ENCODE measurements around the gene GALNT7.

GALNT7 gene

GRCh38 chr4:173256825-173257224 is 88.2 kb downstream of the GALNT7 start:
- TF ChIP-seq TAF1 (IDR thresholded peaks at IDR 0.05; ENCODE audit: borderline replicate concordance, insufficient read depth, low read length): no peak
- TF ChIP-seq POLR2AphosphoS5 (IDR thresholded peaks at IDR 0.05; ENCODE audit: low read depth, low read length): no peak
- no peak for TF ChIP-seq REST (IDR thresholded peaks at IDR 0.05; ENCODE audit: insufficient read depth in 1 of 2, low read depth in 2 of 2, low read length in 2 of 2)
- TF ChIP-seq SIN3A (IDR thresholded peaks at IDR 0.05; ENCODE audit: borderline replicate concordance, insufficient read depth, low read length): no peak
- TF ChIP-seq FOXP2 (optimal IDR thresholded peaks at IDR 0.05; ENCODE audit: borderline replicate concordance, extremely low read depth, extremely low read length, insufficient read depth): no peak

GRCh38 chr4:173257732-173258717 is 89.4 kb downstream of the GALNT7 start:
- TF ChIP-seq SIN3A (IDR thresholded peaks at IDR 0.05; ENCODE audit: borderline replicate concordance, insufficient read depth, low read length): no peak
- TF ChIP-seq FOXP2 (optimal IDR thresholded peaks at IDR 0.05; ENCODE audit: borderline replicate concordance, extremely low read depth, extremely low read length, insufficient read depth): no peak
- TF ChIP-seq POLR2AphosphoS5 (IDR thresholded peaks at IDR 0.05; ENCODE audit: low read depth, low read length): no peak
- TF ChIP-seq REST (IDR thresholded peaks at IDR 0.05; ENCODE audit: insufficient read depth in 1 of 2, low read depth in 2 of 2, low read length in 2 of 2): no peak

- TF ChIP-seq FOXP2 (optimal IDR thresholded peaks at IDR 0.05; ENCODE audit: borderline replicate concordance, extremely low read depth, extremely low read length, insufficient read depth) (no peak), SIN3A (IDR thresholded peaks at IDR 0.05; ENCODE audit: borderline replicate concordance, insufficient read depth, low read length) (no peak), TAF1 (IDR thresholded peaks at IDR 0.05; ENCODE audit: borderline replicate concordance, insufficient read depth, low read length) (no peak), POLR2AphosphoS5 (IDR thresholded peaks at IDR 0.05; ENCODE audit: low read depth, low read length) (no peak)
Observed at GRCh38 chr4:173258866-173259265, 90.3 kb downstream of the GALNT7 start.

GRCh38 chr4:173259310-173259709 is 90.7 kb downstream of the GALNT7 start:
- TF ChIP-seq TAF1 (IDR thresholded peaks at IDR 0.05; ENCODE audit: borderline replicate concordance, insufficient read depth, low read length) (no peak), FOXP2 (optimal IDR thresholded peaks at IDR 0.05; ENCODE audit: borderline replicate concordance, extremely low read depth, extremely low read length, insufficient read depth) (no peak)

GRCh38 chr4:173261052-173261451 is 92.4 kb downstream of the GALNT7 start:
- TF ChIP-seq TAF1 (IDR thresholded peaks at IDR 0.05; ENCODE audit: borderline replicate concordance, insufficient read depth, low read length) (no peak), REST (IDR thresholded peaks at IDR 0.05; ENCODE audit: insufficient read depth in 1 of 2, low read depth in 2 of 2, low read length in 2 of 2) (no peak), POLR2AphosphoS5 (IDR thresholded peaks at IDR 0.05; ENCODE audit: low read depth, low read length) (no peak), SIN3A (IDR thresholded peaks at IDR 0.05; ENCODE audit: borderline replicate concordance, insufficient read depth, low read length) (no peak), FOXP2 (optimal IDR thresholded peaks at IDR 0.05; ENCODE audit: borderline replicate concordance, extremely low read depth, extremely low read length, insufficient read depth) (no peak)

- TF ChIP-seq TAF1 (IDR thresholded peaks at IDR 0.05; ENCODE audit: borderline replicate concordance, insufficient read depth, low read length) (no peak), POLR2AphosphoS5 (IDR thresholded peaks at IDR 0.05; ENCODE audit: low read depth, low read length) (no peak), SIN3A (IDR thresholded peaks at IDR 0.05; ENCODE audit: borderline replicate concordance, insufficient read depth, low read length) (no peak), FOXP2 (optimal IDR thresholded peaks at IDR 0.05; ENCODE audit: borderline replicate concordance, extremely low read depth, extremely low read length, insufficient read depth) (no peak), REST (IDR thresholded peaks at IDR 0.05; ENCODE audit: insufficient read depth in 1 of 2, low read depth in 2 of 2, low read length in 2 of 2) (no peak)
Observed at GRCh38 chr4:173262375-173262774, 93.8 kb downstream of the GALNT7 start.

All from PFSK-1 (cell line).